HG03066 (cell line): ENCODE data around the gene TMEM109.
"Not testable (repeated sequence)": the region's sequence is repeated elsewhere in the genome, so short reads cannot be mapped to it uniquely, and the experiment has no call there.

Source experiments
- ATAC-seq: cut with Tn5 transposase; IDR thresholded peaks from one replicate; pipeline ENCODE4 v1.9.1; 2021; ENCODE audit warnings: low read depth; ENCODE audit not compliant: unreplicated experiment

The TMEM109 gene

GRCh38 chr11:60909680-60910280 is 4.2 kb upstream of the TMEM109 start:
- not testable (repeated sequence) for ATAC-seq

DNA sequence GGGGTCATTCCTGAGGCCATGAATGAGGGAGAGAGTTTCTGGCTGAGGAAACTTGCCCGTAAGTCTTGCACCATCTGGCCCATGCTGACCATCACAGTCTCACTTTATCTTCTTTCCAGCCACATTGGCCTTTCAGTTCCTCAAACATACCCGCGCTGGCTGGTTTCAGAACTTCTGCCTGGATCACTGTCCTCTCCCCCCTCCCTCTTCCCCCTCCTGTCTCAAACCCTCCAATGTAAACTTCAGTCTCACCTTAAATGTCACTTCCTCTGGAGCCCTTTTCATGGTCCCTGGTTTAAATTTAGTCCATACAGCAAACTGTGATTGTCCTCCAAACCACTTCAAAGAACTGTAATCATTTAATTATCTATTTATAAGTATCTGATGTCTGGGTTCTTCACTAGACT is 3.7 kb upstream of the TMEM109 start:
- peak; percentile 27 for ATAC-seq

GRCh38 chr11:60910711-60911380 is 3.1 kb upstream of the TMEM109 start:
- no peak for ATAC-seq

GRCh38 chr11:60912223-60912850 is 1.6 kb upstream of the TMEM109 start:
- ATAC-seq = no peak

DNA sequence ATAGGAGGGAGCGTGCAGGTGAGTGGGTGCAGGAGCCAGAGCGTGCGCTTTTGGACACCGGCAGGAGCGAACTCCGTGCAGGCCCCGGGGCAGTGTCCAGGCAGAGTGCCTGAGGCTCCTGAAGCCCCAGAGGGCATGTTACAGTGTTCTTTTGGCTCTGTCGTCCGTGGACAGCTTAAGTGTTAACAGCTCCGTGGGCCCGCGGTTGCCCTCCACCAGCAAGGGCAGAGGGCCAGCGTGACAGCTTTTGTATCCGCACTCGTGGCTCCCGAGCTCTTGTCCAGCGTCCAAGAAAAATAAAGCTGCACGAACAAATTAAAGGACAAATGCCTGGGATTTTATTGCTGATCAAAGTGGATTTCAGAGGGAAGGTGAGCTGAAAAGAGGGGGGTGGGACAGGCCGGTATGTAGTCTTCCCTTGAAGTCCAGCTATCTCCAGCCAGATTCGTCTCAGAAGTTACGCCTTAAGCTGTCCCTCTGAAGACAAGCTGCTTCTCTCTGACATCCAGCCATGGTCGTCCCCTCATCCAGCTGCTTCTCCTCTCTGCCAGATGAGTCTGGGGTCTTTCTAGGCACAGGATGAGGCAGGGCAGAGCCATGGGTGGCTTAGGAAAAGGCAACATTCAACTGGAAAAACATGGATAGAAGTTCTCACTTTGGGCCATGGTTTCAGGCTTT is 968 bp upstream of the TMEM109 start:
- no peak for ATAC-seq

GRCh38 chr11:60914633-60915247 is 782 bp downstream of the TMEM109 start:
- peak; percentile 2 for ATAC-seq

GRCh38 chr11:60915248-60915914 is 1.4 kb downstream of the TMEM109 start:
- ATAC-seq = peak; percentile 52

DNA sequence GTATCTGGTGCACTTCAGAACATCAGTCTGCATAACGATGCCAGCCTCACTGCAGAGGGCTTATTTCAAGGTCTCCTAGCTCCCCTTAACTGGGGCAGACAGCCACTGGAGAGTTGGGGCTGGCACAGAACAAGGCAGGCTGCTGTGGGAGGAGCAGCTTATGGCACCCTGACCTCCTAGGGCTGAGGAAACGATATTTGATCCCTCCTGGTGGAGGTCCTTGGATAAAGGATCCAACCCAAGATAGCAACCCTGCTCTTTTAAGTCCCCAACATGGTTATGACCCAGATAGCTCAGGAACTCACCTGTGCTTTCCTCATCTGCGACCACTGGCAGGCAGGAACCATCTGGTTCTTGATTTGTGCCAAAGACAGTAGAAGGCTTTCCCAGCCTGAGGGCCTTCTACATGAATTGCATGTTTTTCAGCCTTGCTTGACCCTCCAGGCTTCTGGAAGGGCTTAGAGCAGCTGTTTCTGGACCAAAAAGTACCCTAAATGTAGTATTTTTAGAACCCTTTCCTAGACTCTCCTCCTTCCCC is 2.8 kb downstream of the TMEM109 start:
- no peak for ATAC-seq

DNA sequence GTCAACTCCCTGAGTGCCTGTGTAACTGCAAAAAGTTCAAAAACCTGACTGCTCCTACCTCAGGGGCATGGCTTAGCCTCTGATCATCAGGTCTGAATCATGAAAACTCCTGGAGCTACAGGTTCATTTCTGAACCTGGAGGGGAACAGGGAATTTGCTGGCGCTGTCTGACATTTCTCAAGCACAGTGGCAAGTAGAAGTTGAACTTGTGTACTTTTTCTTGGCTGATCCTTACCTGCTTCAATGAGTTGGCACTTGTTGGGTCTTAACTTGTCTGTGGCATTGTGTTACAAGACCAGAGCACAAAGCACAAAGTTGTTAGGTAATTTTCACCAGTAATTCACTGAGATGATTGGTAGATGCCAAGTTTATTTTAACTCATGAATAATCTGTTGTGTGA is 3.3 kb downstream of the TMEM109 start:
- ATAC-seq = no peak

GRCh38 chr11:60918251-60918938 is 4.4 kb downstream of the TMEM109 start:
- ATAC-seq = no peak

DNA sequence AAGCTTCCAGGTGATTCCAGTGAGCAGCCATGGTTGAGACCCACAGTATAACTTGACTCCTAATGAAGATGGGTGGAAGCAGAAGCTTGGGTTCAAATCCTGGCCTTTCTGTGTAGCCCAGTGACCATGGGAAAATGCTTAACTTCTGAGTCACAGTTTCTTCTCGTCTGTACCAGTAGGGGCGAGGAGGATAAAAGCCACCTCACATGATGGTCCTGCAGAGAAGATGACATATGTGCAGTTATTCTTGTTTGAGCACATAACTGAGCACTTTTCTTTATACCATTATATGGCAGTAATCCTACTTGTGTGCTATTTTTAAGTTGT is 4.9 kb downstream of the TMEM109 start:
- no peak for ATAC-seq

DNA sequence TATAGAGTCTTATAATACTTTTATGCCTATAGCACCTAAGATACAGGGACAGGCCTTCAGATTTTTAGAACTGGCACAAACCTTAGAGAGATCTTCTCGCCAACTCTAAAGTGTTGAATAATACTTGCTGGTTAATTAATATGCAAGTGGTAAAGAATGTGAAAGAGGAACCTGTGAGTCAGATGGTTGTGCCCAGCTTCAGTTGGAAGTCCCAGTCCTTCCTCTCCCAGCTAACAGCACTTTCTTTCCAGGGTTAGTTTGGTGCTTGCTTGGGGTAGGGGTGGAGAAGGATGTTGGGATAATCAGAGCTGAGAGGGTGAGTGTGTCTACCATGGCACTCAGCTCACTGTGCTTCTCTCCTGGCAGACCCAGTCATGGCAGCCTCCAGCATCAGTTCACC is 5.4 kb downstream of the TMEM109 start:
- no peak for ATAC-seq

GRCh38 chr11:60919956-60920355 is 6.0 kb downstream of the TMEM109 start:
- ATAC-seq = no peak

DNA sequence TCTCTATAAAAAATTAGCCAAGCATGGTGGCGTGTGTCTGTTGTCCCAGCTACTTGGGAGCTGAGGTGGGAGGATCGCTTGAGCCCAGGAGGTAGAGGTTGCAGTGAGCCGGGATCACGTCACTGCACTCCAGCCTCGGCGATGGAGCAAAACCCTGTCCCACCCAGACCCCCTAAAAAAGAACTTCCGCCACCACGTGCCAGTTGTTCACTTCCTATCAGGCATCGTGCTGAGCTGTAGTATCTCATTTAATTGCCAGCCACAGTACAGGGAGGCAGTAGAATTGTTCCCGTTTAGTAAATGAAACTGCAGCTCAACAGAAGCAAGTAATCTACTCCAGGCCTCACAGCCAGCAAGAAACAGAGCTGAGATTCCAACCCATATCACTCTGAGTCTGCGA is 7.3 kb downstream of the TMEM109 start:
- ATAC-seq = no peak

DNA sequence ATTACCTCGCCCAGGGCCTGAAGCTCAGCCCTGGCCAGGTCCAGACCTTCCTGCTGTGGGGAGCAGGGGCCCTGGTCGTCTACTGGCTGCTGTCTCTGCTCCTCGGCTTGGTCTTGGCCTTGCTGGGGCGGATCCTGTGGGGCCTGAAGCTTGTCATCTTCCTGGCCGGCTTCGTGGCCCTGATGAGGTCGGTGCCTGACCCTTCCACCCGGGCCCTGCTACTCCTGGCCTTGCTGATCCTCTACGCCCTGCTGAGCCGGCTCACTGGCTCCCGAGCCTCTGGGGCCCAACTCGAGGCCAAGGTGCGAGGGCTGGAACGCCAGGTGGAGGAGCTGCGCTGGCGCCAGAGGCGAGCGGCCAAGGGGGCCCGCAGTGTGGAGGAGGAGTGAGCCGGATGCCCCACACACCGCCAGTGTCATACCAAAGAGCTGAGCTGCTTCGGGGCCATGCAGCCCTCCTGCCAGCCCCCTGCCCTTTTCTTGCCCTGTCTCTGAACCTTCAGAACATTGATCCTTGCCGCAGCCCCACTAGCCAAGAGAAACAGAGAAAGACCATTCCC is 7.9 kb downstream of the TMEM109 start:
- ATAC-seq = no peak

GRCh38 chr11:60922906-60923305 is 8.9 kb downstream of the TMEM109 start:
- ATAC-seq = no peak

- no peak for ATAC-seq
Measured at GRCh38 chr11:60923326-60923725, 9.4 kb downstream of the TMEM109 start.

DNA sequence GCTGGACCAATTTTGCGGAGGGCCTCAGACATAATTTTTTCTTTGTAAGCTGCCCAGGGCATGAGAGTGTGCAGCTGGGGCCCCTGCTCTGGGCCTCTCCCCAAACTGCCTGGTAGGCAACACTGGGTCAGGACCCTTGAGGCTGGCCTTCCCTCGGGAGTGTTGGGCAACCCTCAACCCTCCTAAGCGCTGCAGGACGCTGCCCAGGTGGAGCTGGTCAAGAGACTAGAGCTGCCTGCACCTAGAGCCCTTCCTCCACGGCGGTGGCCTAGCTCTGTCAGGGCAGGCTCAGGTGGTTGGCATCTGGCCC is 9.8 kb downstream of the TMEM109 start:
- no peak for ATAC-seq

- peak; percentile 65 for ATAC-seq
Measured at GRCh38 chr11:60924110-60924905, 10.3 kb downstream of the TMEM109 start, which contains the start of gene TMEM132A. TSS of gene TMEM132A (plus strand) at chr11:60924460. CDS start at chr11:60924634, 174 bp downstream.
